ENCODE measurements around the gene TGFBI.
A peak's percentile ranks its signal among the peaks of the same experiment; 100 is the strongest.

The TGFBI gene

DNA sequence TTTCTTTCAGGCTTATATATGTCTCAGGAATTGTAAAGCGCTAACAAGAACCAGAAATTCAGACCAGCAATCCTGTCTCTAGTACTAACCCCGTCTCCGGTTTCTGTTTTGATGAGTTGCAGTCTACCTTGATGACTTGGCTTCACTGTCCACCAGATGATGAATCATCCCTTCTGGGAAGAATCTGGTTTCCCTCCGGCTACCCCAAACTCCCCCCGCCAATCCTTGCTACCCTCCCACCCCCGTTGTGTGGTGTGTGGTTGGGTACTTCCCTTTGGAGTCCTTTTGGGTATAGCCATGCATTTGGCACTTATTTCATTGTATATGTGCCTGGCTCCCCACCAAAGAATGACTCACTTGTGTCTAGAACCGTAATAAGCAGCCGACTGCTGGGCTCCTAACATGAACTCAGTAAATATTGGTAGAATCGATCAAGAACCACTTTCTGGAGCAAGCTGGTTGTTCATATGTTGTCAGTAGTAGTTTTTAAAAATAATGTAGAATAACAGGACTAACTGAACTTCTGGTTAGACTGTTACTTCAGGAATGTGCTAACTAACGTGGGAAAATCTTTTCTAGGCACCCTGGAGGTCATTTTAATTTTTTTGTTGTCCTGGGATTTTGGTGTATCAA, 8.3 kb upstream of the TGFBI start:
- no peak overlapping the region for H3K4me3 ChIP-seq
- H3K27ac ChIP-seq, result peak overlapping the region in 17 of 21 experiments; percentile 5 to 88 (median 57)

DNA sequence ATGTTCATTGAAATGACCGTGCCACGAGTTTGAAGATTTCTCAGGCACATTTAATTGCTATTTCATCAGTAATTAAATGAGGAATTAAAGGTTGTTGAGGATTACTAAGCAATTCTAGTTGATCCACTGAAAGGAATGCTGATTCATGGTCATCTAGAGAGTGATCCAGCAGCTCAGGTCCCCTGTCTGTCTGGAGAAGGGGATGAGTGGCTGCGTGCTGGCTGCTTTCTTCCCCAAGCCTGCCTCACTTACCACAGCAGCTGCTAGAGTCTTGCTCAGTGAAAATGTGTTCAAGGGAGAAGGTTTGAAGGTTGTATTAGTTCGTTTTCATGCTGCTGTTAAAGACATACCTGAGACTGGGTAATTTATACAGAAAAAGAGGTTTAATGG, 7.8 kb upstream of the TGFBI start:
- Histone ChIP-seq H3K4me3 (no peak overlapping the region), H3K27ac (peak overlapping the region in 13 of 21 experiments; percentile 5 to 88 (median 54))

DNA sequence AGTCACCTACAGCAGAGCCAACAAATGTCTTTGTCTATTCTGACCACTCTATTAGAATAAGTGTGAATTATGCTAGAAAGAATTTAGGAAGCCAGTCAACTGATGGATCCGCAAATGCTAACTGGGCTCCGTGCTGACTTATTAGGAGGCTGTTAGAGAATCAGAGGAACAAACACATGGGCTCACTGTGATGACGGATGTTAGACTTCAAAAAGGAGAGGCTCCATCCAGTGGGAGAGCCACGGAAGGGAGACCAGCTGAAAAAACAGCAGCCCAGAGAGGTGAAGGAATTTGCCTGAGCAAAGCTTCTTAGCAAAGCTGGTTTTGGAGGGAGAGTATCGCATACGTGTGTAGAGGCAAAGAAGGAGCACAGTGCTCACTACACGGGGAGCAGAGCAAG, 5.8 kb upstream of the TGFBI start:
- Histone ChIP-seq H3K4me3 (no peak overlapping the region), H3K27ac (no peak overlapping the region)

DNA sequence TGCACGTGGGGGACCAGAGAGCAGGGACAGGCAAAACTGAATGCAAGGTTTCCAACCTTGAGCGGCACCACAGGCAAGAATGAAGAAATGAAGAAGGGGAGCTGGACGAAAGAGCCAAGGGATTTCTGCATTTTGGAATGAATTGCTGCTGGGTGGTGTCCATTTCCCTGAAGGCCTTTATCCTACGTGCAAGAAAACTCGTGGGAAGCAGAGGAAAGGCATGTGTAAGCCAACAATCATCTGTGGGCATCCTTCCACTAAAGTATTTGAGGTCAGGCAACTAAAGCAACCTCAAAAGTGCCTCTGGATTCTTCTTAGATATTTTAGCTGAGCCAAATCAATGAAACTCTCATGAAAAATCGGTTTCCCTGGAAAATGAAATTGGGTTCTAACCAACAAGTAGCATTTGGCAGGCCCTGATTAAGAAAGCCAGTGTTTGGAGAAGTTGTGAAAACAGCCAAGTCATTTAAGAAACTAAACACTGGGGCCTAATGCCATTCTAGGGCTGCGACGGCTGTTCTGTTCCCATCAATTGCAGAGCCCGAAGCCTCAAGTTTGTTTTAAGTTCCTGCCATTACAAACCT, 4.7 kb upstream of the TGFBI start:
- Histone ChIP-seq H3K27ac (peak overlapping the region in 1 of 21 experiments; percentile 3), H3K4me3 (no peak overlapping the region)

DNA sequence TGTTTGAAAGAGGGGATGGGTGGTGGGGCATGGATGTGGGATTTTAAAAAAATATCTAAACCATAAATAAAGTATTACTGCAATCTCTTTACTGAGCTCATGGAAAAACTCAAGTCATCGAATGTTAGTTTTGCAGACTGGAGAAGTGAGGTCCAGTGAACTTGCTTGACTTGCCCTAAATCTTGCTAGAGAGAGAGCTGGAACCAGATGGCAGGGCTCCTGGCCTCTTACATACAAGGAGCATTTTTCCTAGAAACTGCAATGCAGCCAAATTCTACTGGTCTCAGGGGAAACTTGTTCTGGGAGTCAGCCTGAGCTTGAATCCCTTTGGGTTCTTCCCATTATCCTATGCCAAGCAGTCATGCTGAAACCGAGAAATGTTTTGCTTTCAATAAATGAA, 2.9 kb upstream of the TGFBI start:
- H3K27ac ChIP-seq, result no peak overlapping the region
- no peak overlapping the region for H3K4me3 ChIP-seq

DNA sequence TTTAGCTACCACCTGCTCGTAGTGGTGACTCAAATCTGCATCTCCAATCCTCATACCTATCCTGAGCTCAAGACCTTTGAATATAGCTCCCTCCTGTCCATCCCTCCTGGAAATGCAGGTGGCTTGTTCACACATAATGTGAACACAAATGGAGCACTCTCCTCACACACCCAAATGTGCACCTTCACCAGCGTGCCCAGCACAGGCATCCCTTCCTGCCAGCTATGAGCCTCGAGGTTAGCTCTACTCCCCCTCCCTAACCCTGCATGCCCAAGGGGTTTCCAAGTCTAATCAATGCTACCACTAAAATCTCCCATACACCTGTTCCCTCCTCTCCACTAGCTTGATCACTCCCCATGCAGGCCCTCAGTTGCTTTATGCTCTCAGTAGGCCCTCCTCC, 2.2 kb upstream of the TGFBI start:
- Histone ChIP-seq H3K4me3 (no peak overlapping the region), H3K27ac (peak overlapping the region in 1 of 21 experiments; percentile 17)

DNA sequence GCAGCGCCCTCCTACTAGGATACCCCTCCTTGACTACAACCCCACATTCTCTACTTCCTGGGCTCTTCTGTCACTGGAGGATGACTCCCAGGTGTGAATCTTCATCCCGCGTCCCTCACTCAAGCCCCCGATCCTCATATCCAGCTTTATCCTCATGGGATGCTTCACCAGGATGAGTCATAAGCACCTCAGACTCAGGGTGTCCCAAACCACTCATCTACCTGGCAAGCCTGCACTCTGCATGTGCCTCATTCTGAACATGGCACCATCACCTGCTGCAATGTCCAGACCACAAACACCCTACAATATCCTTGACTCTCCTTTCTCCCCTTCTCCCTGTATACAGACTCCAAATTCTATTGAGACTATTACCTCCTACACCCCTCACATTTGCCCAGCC, 1.5 kb upstream of the TGFBI start:
- Histone ChIP-seq H3K27ac (no peak overlapping the region), H3K4me3 (no peak overlapping the region)

DNA sequence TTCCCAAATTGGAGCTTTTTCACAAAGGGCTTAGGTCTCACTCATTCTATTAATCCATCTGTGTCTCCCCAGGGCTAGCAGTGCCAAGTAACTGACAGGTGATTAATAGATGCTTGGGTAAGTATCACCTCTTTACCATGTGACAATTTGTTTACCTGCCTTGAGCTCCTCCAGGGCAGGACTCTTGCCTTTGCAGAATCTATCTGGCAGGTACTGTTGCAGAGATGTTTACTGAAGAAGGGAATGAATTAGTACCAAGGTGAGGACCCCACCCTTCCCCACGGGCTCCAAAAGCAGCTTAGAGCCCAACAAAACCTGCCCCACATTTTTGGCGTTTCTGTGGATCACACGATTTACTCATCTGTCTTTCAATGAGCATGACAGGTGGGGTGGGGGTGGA, 698 bp upstream of the TGFBI start:
- Histone ChIP-seq H3K4me3 (peak overlapping the region in 3 of 7 experiments; percentile 30 to 54 (median 45)), H3K27ac (peak overlapping the region in 6 of 21 experiments; percentile 69 to 87 (median 76))

DNA sequence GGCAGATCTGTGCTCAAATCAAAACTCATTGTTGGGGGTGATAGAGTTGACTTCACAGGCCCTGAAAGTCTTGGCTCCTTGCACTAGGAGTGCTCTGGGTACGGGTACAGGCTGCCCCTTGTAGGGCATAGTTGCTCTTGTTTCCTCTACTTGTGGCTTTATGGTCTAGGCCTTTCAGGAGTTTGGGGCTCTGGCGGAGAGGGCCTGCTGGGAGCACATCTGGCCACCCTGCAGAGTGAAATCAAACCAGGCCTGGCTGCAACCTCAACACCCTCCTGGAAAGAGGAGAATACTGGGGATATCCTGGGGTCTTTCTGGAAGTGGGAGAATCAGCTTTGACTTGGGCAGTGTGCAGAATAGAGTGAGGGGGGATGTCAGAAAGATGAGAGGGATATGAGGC, 1.5 kb downstream of the TGFBI start:
- H3K27ac ChIP-seq, result peak overlapping the region in 11 of 21 experiments; percentile 20 to 90 (median 76)
- peak overlapping the region in 4 of 7 experiments; percentile 30 to 54 (median 50) for H3K4me3 ChIP-seq

DNA sequence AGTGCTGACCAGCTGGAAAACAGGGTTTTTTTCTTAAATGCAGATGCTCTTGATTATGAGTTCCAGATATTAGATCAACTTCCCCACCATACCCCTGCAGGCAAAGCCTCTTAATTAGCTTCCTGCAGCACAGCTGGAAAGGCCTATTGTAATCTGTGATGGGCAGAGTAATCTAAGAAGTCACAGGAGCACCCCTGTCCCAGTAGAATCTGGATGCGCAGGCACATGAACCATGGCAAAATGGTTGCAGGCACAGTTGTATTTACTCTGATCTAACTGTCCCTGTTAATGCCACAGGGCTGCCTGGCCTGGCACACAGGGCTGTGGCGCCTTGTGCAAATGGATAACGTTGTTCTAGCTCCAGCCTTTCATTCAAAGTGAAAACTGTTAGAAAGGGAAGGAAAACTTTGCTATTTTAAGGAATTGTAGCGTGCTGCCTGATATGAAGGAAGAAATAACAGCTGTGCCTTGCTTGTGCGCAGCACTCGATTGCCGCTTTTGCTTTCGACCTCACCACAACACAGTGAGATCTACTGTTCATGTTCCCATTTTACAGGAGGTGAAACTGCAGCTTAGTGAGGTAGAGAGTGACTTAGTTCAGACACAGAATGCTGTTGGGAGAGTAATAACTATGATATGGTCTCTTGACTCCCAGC, 2.3 kb downstream of the TGFBI start:
- H3K27ac ChIP-seq, result peak overlapping the region in 9 of 21 experiments; percentile 20 to 90 (median 78)
- H3K4me3 ChIP-seq, result peak overlapping the region in 3 of 7 experiments; percentile 48 to 54 (median 51)

DNA sequence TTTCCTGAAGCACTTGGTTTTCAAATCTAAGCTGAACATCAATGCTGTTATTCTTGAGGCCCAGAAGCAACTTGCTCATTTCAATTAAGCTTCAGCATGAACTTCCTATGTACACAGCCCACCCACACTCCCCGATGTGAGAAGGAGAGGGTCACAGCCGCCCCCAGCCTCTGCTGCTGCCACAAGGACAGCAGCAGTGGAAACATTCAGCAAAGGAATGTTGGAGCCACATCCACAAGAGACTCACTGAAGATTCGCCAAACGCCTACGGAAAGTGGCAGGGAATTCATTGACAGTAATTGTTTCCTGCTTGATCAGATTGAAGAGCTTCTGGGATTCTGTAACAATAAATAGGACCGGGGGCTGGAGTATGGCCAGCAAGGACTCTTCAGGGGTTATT, 2.9 kb downstream of the TGFBI start:
- peak overlapping the region in 1 of 7 experiments; percentile 9 for H3K4me3 ChIP-seq

DNA sequence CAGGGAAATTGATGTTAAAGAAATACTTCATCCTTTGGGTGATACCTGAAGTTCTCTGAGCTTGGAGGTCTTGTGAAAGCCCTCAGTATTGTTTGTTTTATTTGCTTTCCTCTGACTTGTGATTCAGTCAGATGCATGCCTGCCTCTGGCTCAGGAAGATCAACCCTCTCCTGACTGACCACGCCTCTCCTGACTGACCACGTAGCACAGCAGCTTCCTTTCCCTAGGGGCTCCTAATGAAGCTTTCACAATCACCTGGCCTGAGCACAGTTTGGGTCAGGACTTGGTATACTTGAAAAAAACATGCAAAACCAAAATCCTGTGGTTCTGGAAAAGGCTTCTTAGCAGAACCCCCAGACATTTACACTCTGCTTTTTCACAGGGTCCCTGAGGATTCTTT, 3.8 kb downstream of the TGFBI start:
- Histone ChIP-seq H3K4me3 (no peak overlapping the region), H3K27ac (peak overlapping the region in 4 of 21 experiments; percentile 14 to 72 (median 36))

More for the DNA sequence above, 2.9 kb downstream of the TGFBI start:
- H3K27ac ChIP-seq, result peak overlapping the region in 7 of 21 experiments; percentile 14 to 90 (median 34)

DNA sequence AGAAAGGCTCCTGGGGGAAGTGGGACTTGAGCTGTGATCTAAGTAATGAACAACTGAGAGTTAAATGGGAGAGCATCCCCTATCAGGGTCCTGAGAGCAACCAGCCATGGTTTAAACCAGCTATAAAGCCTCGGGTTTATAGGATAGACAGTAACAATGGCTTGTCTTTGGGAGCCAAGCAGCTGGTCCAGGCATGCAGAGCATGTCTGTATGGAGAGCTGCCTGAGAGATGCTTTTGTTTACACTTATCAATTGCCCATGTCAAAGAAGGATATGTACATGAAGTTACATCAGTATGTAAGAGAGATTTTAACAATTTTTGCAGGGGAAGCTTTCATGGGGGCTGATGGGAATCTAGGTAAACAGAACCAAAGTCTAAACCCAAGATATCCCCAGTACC, 4.4 kb downstream of the TGFBI start:
- H3K27ac ChIP-seq, result peak overlapping the region in 8 of 21 experiments; percentile 2 to 72 (median 15)

DNA sequence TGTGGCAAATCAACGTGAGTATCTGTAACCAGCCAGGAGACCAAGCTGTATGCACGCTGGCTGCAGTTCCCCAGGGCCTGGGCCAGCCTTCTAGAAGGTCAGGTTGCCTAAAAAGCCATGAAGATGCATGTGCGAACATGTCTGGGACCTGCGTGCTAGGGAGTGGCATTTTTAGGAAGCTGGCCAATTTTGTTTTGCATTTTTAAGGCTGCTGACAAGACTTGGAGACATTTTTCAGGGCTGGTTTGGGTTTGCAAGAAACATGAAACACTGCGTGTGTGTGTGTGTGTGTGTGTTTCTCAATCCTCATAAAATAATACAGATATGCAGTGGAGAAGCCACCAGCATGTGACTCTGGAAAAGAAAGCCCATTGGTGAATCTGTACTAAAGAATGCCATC, 5.1 kb downstream of the TGFBI start:
- peak overlapping the region in 9 of 21 experiments; percentile 2 to 72 (median 18) for H3K27ac ChIP-seq

More for the DNA sequence above, 4.4 kb downstream of the TGFBI start:
- H3K4me3 ChIP-seq, result no peak overlapping the region

DNA sequence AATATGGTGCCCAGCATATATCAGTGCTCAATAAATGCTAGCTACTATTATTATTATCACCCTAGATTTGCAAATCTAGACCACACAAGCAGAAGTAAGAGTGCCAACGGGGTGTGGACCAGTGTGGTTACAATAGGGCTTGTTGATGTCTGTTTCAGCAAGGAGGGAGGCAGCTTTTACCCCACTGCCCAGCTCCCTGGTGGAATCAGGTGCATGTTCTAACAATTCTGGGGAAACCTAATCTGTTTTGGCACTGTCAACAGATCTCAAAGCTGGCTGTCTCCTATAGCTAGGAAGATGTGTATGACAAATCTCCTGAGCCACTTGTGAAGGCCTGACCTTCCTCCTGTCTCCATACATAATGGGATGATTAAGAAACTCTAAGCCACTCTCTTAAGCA, 5.7 kb downstream of the TGFBI start:
- no peak overlapping the region for H3K4me3 ChIP-seq
- peak overlapping the region in 10 of 21 experiments; percentile 2 to 72 (median 26) for H3K27ac ChIP-seq

More for the DNA sequence above, 5.1 kb downstream of the TGFBI start:
- no peak overlapping the region for H3K4me3 ChIP-seq

DNA sequence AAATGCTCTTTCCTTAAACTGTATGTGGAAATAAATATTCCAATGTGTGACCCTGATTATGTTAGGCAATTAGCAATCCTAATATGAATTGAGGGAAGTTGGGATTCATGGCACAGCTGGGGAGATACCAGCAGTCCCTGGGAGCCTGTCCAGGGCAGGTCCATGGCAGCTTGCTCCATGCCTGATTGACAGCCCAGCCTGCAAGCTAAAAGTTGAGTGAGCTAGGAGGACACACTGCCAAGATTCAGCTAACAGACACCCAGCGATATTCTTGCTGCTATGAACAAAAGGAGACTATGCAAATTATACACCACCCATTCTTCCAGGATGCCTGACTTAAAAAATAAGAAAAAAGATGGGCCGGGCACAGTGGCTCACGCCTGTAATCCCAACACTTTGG, 6.2 kb downstream of the TGFBI start:
- Histone ChIP-seq H3K27ac (peak overlapping the region in 6 of 21 experiments; percentile 3 to 72 (median 20)), H3K4me3 (no peak overlapping the region)

DNA sequence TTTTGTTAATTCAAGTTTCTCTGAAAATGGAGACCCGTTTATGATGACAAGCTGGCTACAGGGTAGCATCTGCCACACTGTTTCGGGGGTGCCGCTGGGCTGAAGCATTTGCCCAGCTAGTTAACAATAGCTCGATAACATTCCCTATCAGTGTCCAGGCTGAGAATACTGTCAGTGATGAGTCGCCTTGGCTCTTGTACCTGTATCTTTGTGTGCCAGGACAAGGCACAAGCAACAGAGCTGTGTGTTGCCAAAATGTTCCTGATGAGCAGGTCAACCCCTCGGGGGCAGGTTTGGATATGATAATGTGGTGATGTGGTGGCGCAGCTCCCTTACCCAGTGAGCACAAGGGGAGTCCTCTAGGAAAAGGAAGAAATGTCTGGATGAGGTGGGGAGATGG, 7.0 kb downstream of the TGFBI start:
- H3K4me3 ChIP-seq, result no peak overlapping the region
- H3K27ac ChIP-seq, result peak overlapping the region in 10 of 21 experiments; percentile 38 to 91 (median 77)

DNA sequence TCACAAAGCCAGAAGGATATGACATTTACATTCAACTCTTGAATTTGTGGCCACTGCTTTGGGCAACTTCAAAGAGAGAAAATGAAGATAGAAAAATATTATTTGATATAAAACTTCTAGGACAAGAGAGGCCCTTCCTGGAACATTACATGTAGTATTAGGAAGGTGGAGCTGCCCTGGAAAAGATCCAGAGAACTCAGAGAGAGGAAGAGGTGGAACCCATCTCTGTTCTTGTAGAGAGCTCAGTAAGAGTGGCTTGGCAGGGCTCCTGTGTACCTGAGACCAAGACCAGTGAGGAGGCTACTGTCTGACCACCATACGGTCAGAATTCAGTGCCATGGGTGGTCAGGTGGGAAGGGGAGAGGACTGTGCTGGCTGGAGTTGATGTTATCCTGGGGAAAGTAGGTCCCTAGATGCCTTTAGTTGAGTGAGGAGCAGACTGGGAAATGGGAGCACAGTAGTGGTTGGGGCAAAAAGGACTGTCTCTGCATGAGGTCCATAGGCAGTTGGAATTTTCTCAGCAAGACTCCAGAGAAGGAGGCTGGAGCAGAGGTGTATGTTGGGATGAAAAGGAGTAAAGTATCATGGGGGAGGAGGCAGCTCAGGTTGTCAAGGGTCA, 7.6 kb downstream of the TGFBI start:
- H3K27ac ChIP-seq, result peak overlapping the region; percentile 1 to 91 (median 63)
- H3K4me3 ChIP-seq, result no peak overlapping the region

DNA sequence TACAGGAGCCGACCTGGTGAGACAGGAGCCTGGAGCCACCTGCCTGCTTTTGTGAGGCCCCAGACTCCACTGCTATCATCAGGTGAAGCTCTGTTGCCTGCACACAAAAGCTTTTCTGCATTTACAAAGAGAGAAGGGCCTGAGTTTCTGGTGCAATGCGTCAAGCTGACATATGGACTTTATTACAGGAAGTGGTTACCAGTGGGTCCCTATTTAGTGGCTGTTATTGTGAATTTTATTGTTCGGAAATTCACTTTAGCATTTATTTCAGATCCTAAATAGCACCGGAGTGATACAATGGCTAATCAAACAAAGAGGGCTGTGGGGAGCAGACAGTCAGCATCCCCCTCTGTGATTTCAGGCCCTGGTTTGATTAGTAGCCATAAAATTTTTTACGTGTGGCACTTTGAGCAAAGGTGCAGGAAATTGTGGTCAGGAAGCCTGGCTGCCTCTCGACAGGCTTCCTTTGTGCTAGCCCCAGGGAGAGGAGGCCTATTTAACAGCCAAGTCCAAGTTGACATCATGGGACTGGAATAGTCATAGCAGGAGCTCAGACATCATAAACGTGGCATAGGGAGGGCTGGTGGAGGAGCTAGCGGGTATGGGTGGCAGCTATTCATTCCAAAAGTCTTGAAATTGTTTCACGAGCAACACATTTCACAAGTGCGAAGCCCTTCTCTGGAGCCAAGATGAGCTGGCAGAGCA, 8.4 kb downstream of the TGFBI start:
- Histone ChIP-seq H3K4me3 (no peak overlapping the region), H3K27ac (peak overlapping the region in 19 of 21 experiments; percentile 1 to 91 (median 65))

DNA sequence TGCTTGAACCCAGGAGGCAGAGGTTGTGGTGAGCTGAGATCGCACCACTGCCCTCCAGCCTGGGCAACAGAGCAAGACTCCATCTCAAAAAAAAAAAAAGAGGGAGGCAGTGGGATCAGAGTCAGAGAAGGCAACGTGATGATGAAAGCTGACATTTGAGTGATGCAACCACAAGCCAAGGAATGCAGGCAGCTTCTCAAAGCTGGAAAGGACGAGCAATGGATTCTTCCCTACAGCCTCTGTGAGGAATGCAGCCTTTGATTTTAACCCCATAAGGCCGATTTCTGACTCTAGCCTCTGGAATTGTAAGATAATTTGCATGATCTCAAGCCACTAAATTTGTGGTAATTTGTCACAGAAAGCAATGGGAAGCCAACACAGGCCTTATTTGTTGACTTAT, 9.8 kb downstream of the TGFBI start:
- H3K4me3 ChIP-seq, result no peak overlapping the region
- H3K27ac ChIP-seq, result no peak overlapping the region

All from skin epidermis (tissue), 12 donors.